IMR-90 (cell line): ENCODE data around the gene LZTS3.

Experiments used
- CEBPB ChIP-seq: IDR thresholded peaks from 2 replicates; pipeline ENCODE4 v1.6.1; 2012; ENCODE audit warnings: low read depth, low read length, improper control_type of control experiment
- CHD1 ChIP-seq: IDR thresholded peaks from 2 replicates; pipeline ENCODE4 v1.6.1; 2012; ENCODE audit warnings: low read depth, low read length, improper control_type of control experiment
- CTCF ChIP-seq: conservative IDR thresholded peaks from 2 replicates; pipeline ENCODE4 v1.5.1; 2012; ENCODE audit warnings: mild to moderate bottlenecking, low read depth, low read length, improper control_type of control experiment
- ELK1 ChIP-seq: fragments of 150-350 bp; IDR thresholded peaks from 2 replicates; pipeline ENCODE4 v1.6.1; 2016; ENCODE audit warnings: low read depth, mild to moderate bottlenecking, low read length, moderate library complexity, borderline replicate concordance
- POLR2A ChIP-seq: IDR thresholded peaks from 2 replicates; pipeline ENCODE4 v1.6.1; 2012; ENCODE audit warnings: mild to moderate bottlenecking, low read depth, low read length
- RCOR1 ChIP-seq: IDR thresholded peaks from 2 replicates; pipeline ENCODE4 v1.6.1; 2012; ENCODE audit warnings: mild to moderate bottlenecking, low read length, improper control_type of control experiment; ENCODE audit not compliant: insufficient replicate concordance
- RFX5 ChIP-seq: IDR thresholded peaks from 2 replicates; pipeline ENCODE4 v1.8.0; 2012; ENCODE audit warnings: low read depth, mild to moderate bottlenecking, low read length, moderate library complexity
- USF2 ChIP-seq: fragments of 150-350 bp; IDR thresholded peaks from 2 replicates; pipeline ENCODE4 v1.6.1; 2017; ENCODE audit warnings: mild to moderate bottlenecking, antibody characterized with exemption, low read length, low read depth

GRCh38 chr20:3126527-3126859, 46.9 kb downstream of the LZTS3 start:
- TF ChIP-seq USF2 (no peak), RFX5 (no peak), CTCF (no peak), RCOR1 (no peak), ELK1 (no peak), CEBPB (no peak), CHD1 (no peak), POLR2A (no peak)
